Activated T-cell treated with anti-CD3 and anti-CD28 coated beads, Interleukin-2, amount 50 U/mL, for 72 hours (primary cell): ENCODE data around the gene AGPAT2. TPM values are rescaled to one million over a fixed set of nuclear protein-coding genes. Genes with fewer than 3 reads are reported as not detected.
A peak's percentile ranks its signal among the peaks of the same experiment; 100 is the strongest.

Experiments used
- ATAC-seq, 2 donors: fragments of 150-1000 bp; cut with Tn5 transposase; replicated peaks in 1 of 2; 2 replicates each; pipeline ENCODE4 v1.10.0; 2021; ENCODE audit warnings: moderate library complexity in 2 of 2, mild to moderate bottlenecking in 1 of 2
- DNase-seq, 2 donors: peaks; one replicate each; pipeline ENCODE4 v3.0.0; 2021 to 2022; ENCODE audit warnings: mixed read lengths in 1 of 2
- H3K27ac Mint-ChIP-seq: one replicate; pipeline ENCODE4 v1.8.0; 2022; ENCODE audit warnings: mild to moderate bottlenecking, moderate library complexity, mixed read lengths
- H3K27me3 Mint-ChIP-seq: one replicate; pipeline ENCODE4 v1.8.0; 2022; ENCODE audit warnings: low read depth, mixed read lengths
- H3K36me3 Mint-ChIP-seq, 2 donors: one replicate each; pipeline ENCODE4 v1.8.0; 2022; ENCODE audit warnings: mixed read lengths in 2 of 2, mild to moderate bottlenecking in 1 of 2; ENCODE audit not compliant: insufficient read depth in 2 of 2
- H3K4me1 Mint-ChIP-seq: one replicate; pipeline ENCODE4 v1.8.0; 2022; ENCODE audit warnings: low read depth, mixed read lengths
- H3K4me3 Mint-ChIP-seq, 2 donors: one replicate each; pipeline ENCODE4 v1.8.0; 2022; ENCODE audit warnings: mild to moderate bottlenecking in 2 of 2, mixed read lengths in 2 of 2, moderate library complexity in 2 of 2
- H3K9me3 Mint-ChIP-seq, 2 donors: one replicate each; pipeline ENCODE4 v1.8.0; 2022; ENCODE audit warnings: mixed read lengths in 2 of 2
- total RNA-seq, 2 donors: library from RNA; stranded (reverse); gene quantifications; one replicate each; pipeline ENCODE4 v1.2.3, GENCODE V29; 2022

Gene AGPAT2
- total RNA-seq, 2 donors from 2014 or later = 18.3 to 19.2 TPM

DNA sequence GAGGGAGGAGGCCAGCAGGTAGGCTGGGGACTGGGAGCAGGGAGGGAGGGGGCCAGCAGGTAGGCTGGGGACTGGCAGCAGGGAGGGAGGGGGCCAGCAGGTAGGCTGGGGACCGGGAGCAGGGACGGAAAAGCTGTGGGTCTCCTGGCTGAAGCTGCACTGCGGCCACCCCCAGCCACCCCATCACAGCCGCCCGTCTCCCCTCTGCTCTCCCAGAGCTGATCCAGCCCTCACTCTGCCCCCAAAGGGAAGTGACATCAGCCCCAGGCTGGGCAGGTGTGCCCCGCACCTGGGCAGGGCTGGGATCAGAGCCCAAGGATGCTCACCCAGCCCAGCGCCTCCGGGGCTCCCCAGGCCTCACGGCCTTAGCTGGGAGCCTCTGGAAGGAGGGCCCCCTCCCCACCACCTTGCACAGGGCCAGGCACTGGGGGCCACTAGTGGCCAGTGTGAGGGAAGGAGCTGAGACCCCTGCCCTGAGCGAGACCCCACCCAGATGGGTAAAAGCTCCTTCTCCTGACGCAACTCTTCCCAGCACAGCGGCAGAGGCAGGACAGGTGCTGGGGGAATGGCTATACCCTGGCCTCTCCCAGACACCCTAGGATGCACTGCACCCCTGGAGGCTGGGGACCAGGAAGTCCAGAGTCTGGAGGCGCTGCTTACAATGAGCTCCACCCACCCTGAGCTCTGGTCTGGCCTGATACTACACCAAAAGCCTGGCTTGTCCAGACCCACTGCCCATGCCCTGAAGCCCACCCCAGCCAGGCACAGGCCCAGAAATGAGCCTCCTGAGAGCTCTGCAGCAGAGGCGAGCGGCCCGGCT lies 11.6 kb downstream of the AGPAT2 start:
- no peak overlapping the region for H3K4me3 Mint-ChIP-seq
- DNase-seq = no peak
- H3K27ac Mint-ChIP-seq = no peak overlapping the region
- no peaks in the 10 kb centered on the region for H3K4me1 Mint-ChIP-seq
- no peaks in the 10 kb centered on the region for H3K36me3 Mint-ChIP-seq
- H3K9me3 Mint-ChIP-seq = no peaks in the 10 kb centered on the region
- H3K27me3 Mint-ChIP-seq = no peaks in the 10 kb centered on the region
- no peak for ATAC-seq

DNA sequence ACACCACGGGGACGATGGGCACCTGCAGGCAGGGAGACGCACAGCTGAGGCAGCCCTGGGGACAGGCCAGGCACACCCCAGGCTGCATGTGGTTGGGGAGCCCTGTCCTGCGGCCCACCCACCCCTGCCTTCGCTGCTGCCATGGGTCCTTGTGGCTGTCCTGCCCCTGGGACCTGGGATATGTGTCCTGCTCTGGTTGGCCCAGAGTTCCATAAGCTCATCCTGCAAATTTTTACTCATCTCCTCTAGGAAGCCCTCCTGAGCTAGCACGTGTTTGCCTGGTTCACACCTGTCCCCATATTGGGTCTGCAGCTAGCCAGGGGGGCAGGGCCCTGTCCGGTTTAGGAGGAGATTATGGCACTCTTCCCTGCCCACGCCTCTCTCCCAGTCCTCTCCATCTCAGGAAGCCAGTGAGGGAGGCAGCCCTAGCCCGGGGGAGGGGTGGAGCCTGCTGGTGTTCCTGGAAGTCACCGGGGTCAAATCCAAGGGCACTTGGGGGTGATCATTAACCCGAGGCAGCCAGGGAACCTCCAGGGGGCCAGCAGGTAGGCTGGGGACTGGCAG lies 12.4 kb downstream of the AGPAT2 start:
- ATAC-seq (no peak), DNase-seq (no peak)
- H3K9me3 Mint-ChIP-seq = no peaks in the 10 kb centered on the region
- H3K27ac Mint-ChIP-seq = no peak overlapping the region
- H3K27me3 Mint-ChIP-seq = no peaks in the 10 kb centered on the region
- no peaks in the 10 kb centered on the region for H3K4me1 Mint-ChIP-seq
- no peaks in the 10 kb centered on the region for H3K36me3 Mint-ChIP-seq
- no peak overlapping the region for H3K4me3 Mint-ChIP-seq

DNA sequence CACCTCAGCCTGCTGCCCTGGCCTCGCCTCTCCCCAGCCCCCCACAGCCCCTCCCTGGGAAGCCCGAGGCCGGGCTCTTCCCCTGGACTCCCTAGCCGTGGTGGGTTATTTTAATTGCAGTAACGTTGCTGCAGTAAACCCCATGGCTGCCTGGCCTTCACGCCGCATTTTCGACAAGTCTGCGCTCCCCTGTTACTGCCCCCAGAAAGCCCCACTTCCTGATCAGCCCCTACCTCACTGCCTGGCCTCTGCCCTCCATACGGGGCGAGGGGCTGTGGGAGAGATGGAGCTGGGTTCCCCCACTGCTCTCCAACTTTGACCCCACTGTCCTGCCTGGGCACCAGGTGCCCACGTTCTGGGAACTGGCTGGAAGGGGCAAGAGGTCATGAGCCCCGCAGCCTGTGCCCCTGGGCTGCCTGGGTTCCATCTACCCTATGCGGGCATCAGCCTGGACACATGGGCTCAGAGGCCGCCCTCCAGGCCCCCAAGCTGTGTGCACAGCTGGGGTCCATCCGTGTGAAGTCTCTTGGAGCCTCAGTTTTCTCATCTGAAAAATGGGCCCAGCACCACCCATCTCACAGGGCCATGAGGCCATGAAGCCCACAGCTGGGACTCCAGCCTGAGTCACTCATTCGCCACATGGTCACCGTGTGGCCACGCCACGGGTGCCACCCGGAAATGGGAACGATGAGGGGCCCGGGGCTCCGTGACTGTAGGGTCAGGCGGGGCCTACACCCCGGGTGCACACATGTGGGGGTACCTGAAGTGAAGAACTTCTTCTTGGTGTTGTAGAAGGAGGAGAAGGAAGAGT lies 13.1 kb downstream of the AGPAT2 start:
- no peaks in the 10 kb centered on the region for H3K4me1 Mint-ChIP-seq
- no peaks in the 10 kb centered on the region for H3K9me3 Mint-ChIP-seq
- no peak for DNase-seq
- ATAC-seq = no peak
- H3K4me3 Mint-ChIP-seq = no peak overlapping the region
- H3K27ac Mint-ChIP-seq = no peak overlapping the region
- H3K27me3 Mint-ChIP-seq = no peaks in the 10 kb centered on the region
- no peaks in the 10 kb centered on the region for H3K36me3 Mint-ChIP-seq

DNA sequence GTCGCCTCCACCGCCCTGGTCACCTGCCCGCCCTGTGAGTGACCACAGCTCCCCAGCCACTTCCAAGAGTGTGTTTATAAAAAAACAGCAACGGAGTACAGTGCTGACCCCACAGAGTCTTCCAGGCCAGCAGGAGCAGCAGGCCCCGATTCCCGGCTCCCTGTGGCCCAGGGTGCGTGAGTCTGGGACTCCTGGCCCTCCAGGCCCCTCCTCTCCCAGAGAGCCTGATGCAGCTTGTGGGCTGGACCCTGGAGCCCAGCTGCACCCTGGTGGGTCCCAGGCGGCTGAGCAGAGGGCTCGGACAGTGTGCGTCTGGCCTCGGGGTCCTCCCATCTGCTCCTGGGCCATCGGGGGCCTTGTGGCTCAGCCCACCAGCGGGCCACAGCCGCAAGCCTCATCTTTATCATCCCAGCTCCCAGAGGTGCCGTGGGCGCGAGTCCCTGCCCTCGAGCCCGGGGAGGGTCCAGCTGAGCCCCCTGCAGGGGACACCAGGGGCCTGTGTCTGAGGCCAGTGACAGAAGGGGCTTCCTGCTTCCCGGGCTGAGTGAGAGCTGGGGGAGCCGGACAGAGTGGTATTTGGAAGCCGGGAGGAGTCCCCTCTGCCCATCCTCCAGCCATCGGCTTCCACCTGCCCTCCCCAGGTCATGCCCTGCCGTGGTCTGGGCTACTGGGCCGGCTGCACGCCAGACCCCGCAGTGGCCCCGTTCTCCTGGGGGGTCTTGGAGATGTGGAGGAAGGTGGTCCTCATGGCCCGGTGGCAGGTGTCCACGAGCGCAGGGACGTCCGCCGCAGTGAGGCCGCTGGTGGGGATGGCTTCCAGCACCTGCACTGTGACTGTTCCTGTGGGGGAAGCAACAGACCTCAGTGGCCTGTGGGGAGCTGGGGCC lies 13.9 kb downstream of the AGPAT2 start:
- Mint-ChIP-seq H3K9me3 (no peaks in the 10 kb centered on the region), H3K4me1 (no peaks in the 10 kb centered on the region), H3K36me3 (no peaks in the 10 kb centered on the region), H3K4me3 (no peak overlapping the region), H3K27me3 (no peaks in the 10 kb centered on the region), H3K27ac (no peak overlapping the region)
- DNase-seq = no peak
- ATAC-seq = no peak

DNA sequence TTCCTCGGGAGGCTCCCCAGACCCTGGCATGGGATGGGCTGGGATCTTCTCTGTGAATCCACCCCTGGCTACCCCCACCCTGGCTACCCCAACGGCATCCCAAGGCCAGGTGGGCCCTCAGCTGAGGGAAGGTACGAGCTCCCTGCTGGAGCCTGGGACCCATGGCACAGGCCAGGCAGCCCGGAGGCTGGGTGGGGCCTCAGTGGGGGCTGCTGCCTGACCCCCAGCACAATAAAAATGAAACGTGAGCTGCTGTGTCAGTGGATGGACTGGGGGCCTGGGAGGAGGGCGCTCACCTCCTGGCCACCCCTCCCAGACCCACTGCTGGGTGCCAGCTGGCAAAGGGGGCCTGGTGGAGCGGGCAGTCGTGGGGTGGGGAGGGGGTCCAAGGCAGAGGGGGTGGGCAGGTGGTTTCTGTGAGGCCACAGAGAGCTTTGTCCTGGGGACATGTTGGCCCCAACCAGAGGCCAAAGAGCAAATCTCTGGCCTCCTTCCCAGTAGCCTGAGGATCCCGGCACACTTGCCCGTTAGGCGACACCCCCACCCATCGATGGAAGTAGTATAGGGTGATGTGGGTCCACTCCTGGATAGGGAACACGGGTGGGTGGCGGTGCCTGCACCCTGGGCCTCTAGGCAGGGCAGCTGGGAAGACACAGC lies 14.7 kb downstream of the AGPAT2 start:
- DNase-seq (no peak), ATAC-seq (no peak)
- no peaks in the 10 kb centered on the region for H3K9me3 Mint-ChIP-seq
- no peaks in the 10 kb centered on the region for H3K27me3 Mint-ChIP-seq
- no peaks in the 10 kb centered on the region for H3K36me3 Mint-ChIP-seq
- no peak overlapping the region for H3K4me3 Mint-ChIP-seq
- no peaks in the 10 kb centered on the region for H3K4me1 Mint-ChIP-seq
- no peak overlapping the region for H3K27ac Mint-ChIP-seq

DNA sequence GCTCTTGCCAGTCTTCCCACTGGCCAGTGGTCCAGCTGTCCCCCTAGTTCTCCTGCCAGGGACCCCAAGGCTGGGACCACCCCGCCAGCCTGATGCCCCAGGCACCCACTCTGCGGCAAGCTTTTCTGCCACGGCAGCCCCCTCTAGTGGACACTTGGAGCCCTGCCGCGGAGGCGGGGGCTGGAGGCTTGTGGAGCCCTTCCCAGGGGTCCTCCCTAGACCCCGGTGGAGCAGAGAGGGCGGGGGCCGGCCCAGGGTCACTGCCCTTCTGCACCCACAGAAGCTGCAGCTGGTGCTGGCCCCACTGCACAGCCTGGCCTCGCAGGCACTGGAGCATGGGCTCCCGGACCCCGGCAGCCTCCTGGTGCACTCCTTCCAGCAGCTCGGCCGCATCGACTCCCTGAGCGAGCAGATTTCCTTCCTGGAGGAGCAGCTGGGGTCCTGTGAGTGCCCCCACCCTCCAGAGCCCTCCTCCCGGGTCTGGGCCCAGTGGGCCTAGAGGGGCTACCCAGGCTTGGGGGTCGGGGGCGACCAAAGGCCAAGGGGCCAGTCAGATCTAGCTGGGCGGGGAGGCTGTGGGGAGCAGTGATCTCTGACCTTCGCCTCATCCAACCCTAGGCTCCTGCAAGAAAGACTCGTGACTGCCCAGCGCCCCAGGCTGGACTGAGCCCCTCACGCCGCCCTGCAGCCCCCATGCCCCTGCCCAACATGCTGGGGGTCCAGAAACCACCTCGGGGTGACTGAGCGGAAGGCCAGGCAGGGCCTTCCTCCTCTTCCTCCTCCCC lies 15.4 kb downstream of the AGPAT2 start:
- Mint-ChIP-seq H3K27me3 (no peaks in the 10 kb centered on the region), H3K27ac (no peak overlapping the region), H3K4me1 (no peaks in the 10 kb centered on the region), H3K9me3 (no peaks in the 10 kb centered on the region), H3K36me3 (no peaks in the 10 kb centered on the region), H3K4me3 (no peak overlapping the region)
- ATAC-seq (peak in 1 of 2 donors; percentile 43), DNase-seq (peak; percentile 53 to 54)

DNA sequence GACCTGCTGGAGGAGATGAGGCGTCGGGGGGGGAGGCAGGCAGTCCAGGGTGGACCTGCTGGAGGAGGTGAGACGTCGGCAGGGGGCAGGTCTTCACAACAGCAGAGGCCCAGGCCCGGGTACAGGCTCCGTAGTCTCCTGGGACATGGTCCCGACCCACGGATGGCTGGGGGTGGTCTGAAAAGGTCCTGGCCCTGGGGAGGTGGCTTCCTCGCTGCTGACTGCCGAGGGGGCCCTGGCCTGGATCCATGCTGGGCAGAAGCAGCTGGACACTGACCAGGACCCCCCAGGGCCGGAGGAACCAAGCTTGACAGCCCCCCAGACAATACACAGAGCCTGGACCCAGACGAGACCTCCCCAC lies 16.0 kb downstream of the AGPAT2 start:
- no peaks in the 10 kb centered on the region for H3K9me3 Mint-ChIP-seq
- H3K4me1 Mint-ChIP-seq = no peaks in the 10 kb centered on the region
- H3K27me3 Mint-ChIP-seq = no peaks in the 10 kb centered on the region
- no peak for DNase-seq
- H3K27ac Mint-ChIP-seq = no peak overlapping the region
- no peak overlapping the region for H3K4me3 Mint-ChIP-seq
- H3K36me3 Mint-ChIP-seq = no peaks in the 10 kb centered on the region
- no peak for ATAC-seq

DNA sequence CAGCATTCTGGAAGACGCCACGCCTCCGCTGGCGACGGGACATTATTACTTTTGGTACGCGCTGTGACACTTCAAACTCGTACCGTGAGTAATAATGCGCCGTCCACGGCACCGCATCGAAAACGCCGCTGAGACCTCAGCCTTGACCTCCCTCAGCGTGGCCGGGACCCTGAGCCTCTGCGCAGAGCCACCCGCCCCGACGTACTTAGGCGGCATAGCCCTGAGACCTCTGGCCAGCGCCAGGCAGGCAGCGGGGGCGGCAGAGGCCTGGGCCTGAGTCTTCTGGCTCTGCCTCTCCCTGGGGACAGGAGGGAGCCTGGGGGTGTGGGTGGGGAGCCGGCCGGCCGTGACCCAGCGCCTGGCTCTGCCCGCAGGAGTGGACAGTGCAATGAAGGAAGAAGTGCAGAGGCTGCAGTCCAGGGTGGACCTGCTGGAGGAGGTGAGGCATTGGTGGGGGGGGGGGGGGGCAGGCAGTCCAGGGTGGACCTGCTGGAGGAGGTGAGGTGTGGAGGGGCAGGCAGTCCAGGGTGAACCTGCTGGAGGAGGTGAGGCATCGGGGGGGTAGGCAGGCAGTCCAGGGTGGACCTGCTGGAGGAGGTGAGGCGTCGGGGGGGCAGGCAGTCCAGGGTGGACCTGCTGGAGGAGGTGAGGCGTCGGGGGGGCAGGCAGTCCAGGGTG lies 16.5 kb downstream of the AGPAT2 start:
- DNase-seq (no peak), ATAC-seq (no peak)
- Mint-ChIP-seq H3K4me1 (no peaks in the 10 kb centered on the region), H3K27me3 (no peaks in the 10 kb centered on the region), H3K4me3 (no peak overlapping the region), H3K36me3 (no peaks in the 10 kb centered on the region), H3K9me3 (no peaks in the 10 kb centered on the region), H3K27ac (no peak overlapping the region)

DNA sequence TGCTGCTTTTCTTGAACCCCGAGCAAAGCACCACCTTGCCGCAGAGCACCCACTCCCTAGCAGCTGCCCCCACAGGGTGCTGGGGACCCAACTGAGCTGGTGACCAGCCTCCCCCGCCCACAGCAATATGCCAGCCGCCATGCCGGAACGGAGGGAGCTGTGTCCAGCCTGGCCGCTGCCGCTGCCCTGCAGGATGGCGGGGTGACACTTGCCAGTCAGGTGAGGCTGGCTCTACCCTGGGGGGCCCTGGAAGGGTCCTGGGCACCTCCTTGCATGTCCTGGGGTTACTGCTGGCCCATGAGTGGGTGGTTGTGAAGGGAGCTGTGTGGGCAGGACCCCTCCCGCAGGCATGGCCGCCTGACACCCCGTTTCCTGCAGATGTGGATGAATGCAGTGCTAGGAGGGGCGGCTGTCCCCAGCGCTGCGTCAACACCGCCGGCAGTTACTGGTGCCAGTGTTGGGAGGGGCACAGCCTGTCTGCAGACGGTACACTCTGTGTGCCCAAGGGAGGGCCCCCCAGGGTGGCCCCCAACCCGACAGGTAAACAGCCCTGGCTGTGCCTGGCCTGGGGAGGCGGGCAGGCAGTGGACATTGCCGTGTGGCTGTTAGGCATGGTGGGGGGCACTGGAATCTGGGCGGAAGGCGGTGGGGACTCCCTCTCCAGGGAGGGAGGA lies 17.3 kb downstream of the AGPAT2 start:
- H3K36me3 Mint-ChIP-seq = no peaks in the 10 kb centered on the region
- no peak overlapping the region for H3K27ac Mint-ChIP-seq
- H3K4me1 Mint-ChIP-seq = peaks cover 3% of the 10 kb centered on the region
- H3K27me3 Mint-ChIP-seq = peaks cover 2% of the 10 kb centered on the region
- no peak for DNase-seq
- ATAC-seq = no peak
- no peaks in the 10 kb centered on the region for H3K9me3 Mint-ChIP-seq
- H3K4me3 Mint-ChIP-seq = no peak overlapping the region

DNA sequence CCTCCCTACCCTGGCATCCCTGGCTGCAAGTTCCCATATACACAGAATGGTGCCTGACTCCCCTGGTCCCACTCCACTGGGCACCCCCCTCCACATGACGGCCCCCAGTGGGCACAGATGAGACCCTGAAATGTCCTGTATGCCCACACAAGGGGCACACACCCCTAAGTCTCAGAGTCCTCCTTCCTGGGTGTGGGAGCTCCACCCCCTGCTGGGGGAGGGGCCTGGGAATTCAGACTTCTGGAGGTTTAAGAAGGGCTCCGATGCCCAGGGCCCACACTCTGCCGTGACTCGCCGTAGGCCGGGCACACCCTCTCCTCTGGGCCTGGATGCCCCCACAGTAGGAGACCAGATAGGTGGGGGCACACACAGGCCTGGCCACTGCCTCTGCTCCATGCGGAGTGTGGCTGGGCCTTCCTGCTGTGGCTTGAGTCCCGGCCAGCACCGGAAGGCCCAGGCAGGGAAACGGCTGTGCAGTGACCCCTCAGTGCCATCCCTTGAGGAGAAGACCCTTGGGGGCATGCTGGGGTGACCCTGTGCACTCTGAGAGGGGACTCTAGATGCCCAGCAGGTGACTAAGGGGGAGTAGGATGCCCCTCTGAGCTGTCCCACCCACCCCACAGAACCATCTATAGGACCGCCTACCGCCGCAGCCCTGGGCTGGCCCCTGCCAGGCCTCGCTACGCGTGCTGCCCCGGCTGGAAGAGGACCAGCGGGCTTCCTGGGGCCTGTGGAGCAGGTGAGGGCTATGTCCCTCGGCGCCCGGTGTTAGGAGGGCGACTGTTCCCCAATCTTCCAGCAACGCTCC lies 18.1 kb downstream of the AGPAT2 start:
- ATAC-seq = no peak
- H3K4me3 Mint-ChIP-seq = no peak overlapping the region
- H3K27ac Mint-ChIP-seq = no peak overlapping the region
- H3K9me3 Mint-ChIP-seq = no peaks in the 10 kb centered on the region
- no peak for DNase-seq
- H3K4me1 Mint-ChIP-seq = peaks cover 4% of the 10 kb centered on the region
- peaks cover 7% of the 10 kb centered on the region for H3K27me3 Mint-ChIP-seq
- no peaks in the 10 kb centered on the region for H3K36me3 Mint-ChIP-seq
